ENCODE results near the gene LYPD6.

- TF ChIP-seq ZBTB7A (IDR thresholded peaks at IDR 0.05; ENCODE audit: low read depth) (no peak), CEBPB (IDR thresholded peaks at IDR 0.05) (no peak), EP300 (IDR thresholded peaks at IDR 0.05; ENCODE audit: borderline replicate concordance) (no peak), RAD21 (IDR thresholded peaks at IDR 0.05; ENCODE audit: low read depth) (no peak)
These were observed 3.2 kb downstream of the LYPD6 start for GRCh38 chr2:149333636-149334035.

All from Ishikawa (cell line).